Measurements from ENCODE around the gene CPT1A.

DNA sequence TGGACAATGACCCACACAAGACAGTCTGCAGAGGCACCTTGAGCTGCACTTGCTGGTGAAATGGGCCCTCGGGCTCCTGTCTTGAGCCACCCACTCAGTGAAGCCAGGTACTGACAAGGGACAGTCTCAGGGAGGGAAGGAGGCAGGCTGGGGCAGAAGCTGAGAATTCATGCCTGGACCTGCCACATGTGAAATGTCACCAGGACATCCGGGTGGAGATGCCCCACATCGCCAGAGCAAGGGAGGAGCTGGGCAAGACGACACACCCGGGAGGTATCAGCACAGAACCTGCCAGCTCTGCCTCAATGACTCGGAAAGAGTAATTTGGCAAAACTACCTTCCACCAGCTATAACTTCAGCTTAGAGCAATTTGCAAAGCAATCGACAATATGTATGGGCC is 23.5 kb downstream of the CPT1A start:
- no peak for TF ChIP-seq EP300 (IDR thresholded peaks at IDR 0.05)
- TF ChIP-seq, protein P1, sequence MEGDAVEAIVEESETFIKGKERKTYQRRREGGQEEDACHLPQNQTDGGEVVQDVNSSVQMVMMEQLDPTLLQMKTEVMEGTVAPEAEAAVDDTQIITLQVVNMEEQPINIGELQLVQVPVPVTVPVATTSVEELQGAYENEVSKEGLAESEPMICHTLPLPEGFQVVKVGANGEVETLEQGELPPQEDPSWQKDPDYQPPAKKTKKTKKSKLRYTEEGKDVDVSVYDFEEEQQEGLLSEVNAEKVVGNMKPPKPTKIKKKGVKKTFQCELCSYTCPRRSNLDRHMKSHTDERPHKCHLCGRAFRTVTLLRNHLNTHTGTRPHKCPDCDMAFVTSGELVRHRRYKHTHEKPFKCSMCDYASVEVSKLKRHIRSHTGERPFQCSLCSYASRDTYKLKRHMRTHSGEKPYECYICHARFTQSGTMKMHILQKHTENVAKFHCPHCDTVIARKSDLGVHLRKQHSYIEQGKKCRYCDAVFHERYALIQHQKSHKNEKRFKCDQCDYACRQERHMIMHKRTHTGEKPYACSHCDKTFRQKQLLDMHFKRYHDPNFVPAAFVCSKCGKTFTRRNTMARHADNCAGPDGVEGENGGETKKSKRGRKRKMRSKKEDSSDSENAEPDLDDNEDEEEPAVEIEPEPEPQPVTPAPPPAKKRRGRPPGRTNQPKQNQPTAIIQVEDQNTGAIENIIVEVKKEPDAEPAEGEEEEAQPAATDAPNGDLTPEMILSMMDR (IDR thresholded peaks at IDR 0.05), result no peak

Measured in ovary (tissue), 3 donors.